HG03457 (cell line): ENCODE measurements around the gene LAT.

Experiments
- ATAC-seq: cut with Tn5 transposase; IDR thresholded peaks from one replicate; pipeline ENCODE4 v1.9.1; 2021; ENCODE audit warnings: moderate number of reproducible peaks; ENCODE audit not compliant: unreplicated experiment

The LAT gene

DNA sequence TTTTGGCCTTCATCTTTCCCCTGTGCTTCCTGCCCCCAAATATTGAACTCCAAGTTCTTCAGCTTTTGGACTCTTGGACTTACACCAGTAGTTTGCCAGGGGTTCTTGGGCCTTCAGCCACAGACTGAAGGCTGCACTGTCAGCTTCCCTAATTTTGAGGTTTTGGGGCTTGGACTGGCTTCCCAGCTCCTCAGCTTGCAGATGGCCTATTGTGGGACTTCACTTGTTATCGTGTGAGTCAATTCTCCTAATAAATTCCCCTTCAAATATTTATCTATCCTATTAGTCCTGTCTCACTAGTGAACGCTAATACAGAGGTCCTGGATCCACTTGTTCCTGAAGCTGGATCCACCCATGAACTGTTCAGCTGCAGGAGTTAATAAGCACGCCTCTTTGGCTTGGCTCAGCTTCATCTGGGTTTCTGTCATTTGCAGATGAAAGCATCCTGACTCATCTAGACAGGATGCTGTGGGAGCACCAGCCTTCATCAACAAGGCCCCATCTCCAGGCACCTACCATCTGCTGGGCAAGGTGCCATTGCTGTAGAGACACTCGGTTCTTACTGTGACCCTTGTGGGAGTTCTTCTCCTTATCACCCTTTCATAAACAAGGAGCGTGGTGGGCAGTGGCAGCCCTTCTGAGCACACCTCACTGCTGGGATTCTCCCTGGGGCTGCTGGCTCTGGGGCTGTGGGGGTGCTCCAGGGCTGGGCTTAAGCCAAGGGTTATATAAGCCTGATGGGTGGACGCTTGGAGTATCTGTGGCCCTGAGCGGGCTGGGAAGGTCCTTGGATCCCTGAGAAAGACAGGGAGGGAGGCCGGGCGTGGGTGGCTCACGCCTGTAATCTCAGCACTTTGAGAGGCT, 23.1 kb downstream of the LAT start:
- no peak for ATAC-seq

DNA sequence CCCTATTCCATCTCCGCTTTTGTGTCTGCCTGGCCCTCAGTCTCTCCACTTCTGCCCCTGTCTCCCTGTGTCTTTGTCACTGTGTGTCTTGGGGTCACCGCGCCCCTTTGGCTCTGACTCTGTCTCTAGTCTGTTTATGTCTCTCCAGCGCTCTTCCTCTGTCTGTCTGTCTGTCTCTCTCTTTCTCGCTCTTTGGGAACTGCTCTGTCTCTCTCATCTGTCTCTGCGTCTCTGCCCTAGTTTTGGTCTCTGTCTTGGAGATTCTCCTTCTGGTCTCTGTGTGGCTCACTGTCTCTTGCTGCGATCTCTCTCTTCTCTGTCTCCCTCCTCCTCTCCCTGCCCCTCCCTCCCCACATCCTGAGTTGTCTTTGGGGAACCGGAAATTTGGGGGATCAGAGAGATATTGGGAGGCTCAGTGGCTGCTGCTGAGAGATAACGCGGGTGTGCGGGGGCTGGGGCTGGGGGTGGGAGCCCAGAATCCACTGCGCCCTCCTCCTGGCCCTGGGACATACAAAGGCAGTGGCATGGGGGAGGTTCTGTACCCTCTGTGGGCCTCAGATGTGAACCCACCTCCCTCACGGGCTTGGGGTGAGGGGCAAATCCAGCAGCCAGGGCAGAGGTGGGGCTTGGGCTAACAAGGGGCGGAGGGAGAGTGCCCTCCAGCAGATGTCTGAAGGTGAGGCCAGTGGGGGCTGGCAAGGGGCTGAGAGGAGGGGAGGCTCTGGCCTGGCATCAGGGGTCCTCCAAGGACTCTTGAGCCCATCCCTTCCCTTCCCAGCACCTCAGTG, 24.4 kb downstream of the LAT start:
- ATAC-seq, result no peak

DNA sequence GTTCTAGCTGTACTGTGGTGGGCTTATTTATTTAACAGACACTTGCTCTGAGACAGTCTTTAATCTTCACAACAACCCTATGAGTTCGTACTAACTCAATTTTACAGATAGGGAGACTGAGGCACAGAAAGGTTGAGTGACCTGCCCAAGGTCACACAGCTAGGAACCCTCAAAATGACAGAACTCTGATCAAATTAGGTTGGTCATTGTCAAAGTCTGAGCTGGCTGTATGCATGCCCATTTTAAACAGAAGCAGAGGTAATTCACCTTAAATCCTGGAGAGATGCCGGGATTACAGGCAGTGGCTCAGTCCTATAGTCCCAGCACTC, 24.9 kb downstream of the LAT start:
- no peak for ATAC-seq

DNA sequence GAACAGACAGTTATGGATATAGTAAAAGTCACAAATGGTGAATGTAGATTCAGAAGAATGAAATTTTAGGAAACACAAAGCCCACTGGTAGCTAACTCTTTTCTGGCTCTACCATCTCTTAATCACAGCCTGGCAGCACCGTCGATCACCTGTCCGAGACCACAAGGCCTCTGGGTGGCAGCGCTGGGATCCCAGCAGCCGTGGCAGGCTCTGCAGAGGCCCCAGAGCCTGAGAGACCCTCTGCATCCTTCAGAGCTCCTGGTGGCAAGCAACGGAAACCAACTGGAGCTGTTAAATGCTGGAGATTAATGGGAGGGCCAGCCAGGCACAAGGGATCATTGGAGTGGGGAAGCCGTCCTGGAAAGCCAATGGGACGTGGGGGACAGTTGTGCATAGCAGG, 26.3 kb downstream of the LAT start:
- no peak for ATAC-seq

DNA sequence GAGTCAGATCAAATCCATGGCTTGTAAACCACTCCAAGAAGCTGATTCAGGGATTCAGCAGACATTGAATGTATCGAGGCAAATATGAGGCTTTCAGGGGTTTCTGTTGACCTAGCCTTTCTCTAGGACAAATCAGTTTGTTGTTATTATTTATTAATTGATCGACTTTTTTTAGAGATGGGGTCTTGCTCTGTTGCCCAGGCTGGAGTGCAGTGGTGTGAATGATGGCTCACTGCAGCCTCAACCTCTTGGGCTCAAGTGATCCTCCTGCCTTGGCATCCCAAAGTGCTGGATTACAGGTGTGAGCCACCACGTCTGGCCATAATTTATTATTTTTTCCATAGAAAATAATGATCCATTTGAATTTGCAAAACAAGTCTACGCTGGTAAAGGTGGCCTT, 27.0 kb downstream of the LAT start:
- ATAC-seq, result no peak

DNA sequence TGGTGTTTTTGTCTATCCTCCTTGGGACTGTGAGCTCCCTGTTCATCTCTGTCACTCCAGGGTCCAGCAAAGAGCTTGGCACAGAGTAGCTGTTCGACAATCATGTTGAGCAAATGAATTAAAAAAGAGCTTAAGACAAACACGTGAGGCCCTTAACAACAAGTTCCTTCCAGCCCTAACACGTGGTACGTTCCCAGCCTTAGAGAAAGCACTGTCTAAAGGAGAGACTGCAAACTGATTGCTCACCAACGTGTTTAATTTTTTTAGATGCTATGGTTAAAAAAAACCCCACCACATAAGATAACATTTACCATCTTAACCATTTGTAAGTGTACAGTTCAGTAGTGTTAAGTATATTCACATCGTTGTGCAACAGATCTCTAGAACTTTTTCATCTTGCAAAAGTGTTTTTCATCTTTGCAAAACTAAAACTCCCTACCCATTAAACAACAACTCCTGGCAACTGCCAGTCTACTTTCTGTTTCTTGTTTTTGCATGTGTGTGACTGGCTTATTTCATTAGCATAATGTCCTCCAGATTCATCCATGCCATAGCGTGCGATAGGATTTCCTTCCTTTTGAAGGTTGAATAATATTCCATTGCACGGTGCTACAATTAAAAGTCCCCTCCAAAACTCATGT, 28.2 kb downstream of the LAT start:
- no peak for ATAC-seq

DNA sequence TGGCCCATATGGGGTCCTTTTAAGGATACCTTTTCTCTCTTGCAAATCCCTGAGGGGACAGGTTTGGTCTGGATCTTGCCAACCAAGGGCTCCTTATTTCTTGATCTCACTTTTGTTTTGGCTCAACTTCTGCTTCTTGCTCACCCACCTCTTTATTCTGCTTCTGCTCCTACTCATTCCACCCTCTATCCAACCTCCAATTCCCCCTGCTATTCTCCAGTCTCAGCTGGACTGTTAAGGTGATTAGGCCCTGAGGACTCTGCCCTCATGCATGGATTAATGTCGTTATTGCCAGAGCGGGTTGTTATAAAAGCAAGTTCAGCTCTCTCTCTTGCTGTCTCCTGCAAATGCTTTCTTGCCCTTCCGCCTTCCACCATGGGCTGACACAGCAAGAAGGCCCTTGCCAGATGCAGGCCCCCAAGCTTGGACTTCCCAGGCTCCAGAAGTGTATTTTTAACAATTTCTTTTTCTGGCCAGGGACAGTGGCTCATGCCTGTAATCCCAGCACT, 29.8 kb downstream of the LAT start:
- no peak for ATAC-seq

DNA sequence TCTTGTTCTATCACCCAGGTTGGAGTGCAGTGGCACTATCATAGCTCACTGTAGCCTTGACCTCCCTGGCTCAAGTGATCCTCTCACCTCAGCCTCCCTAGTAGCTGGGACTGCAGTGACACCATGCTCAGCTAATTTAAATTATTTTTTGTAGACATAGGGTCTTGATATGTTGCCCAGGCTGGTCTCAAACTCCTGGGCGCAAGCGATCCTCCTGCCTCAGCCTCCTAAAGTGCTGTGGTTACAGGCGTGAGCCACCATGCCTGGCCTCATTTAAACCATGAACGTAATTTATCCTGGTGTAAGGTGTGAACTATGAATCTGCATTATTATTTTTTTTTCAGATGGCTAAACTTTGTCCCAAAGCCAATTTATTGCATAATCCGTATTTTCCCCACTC, 37.3 kb downstream of the LAT start:
- ATAC-seq, result no peak

DNA sequence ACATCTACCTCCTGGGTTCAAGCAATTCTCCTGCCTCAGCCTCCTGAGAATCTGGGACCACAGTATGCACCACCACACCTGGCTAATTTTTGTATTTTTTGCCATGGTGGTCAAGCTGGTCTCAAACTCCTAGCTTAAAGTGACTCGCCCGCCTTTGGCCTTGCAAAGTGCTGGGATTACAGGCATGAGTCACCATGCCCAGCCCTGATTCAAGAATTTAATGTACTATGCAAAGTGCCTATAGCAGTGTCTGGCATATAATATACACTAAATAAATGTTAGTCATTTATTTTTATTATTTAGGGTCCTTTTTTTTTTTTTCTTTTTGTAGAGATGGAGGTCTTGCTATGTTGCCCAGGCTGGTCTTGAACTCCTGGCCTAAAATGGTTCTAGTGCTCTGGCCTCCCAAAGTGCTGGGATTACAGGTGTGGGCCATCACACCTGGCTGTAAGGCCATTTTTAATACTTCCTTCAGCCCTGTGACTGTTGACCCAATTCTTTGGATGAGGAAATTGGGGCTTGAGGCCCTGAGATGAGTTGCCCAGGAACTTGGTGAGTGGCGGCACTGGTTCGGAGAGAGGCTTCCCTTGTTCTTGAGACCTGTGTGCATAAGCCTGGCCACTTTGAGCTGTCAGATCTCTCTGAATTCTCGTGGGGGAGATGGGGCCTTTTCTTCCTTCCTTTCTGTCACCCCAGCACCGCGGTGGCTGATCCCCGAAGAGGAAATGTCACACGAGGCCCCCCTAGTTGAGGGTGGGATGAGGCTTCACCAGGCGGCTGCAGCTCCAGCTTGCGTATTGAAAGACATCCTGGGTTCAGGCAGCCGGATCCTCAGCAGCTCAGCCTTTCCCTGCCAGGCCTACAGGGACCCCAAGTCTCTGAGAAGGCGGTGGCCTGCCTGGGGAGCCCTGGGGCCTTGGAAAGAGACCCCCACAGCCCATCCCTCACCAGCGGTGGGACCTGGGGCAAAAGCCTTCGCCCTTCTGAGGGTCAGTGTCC, 38.7 kb downstream of the LAT start:
- ATAC-seq, result no peak

DNA sequence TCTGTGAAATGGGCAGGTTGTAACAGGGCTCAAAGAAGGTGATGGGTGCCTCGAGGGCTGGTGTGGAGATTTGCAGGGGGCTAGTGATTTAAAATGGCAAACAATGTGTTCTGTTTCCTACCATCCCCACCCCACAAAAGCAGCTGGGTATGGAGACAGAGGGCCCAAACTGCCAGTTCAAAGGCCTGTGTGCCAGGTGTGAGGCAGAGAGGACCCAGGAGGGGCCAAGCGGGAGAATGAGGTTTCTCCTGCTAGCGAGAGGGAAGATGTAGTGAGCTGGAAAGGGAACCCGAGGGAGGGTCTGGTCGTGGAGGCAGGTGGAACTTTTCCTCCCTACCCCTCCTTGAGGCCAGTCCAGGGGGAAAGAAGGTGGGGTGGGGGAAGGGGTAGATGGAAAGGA, 39.4 kb downstream of the LAT start:
- ATAC-seq, result no peak

DNA sequence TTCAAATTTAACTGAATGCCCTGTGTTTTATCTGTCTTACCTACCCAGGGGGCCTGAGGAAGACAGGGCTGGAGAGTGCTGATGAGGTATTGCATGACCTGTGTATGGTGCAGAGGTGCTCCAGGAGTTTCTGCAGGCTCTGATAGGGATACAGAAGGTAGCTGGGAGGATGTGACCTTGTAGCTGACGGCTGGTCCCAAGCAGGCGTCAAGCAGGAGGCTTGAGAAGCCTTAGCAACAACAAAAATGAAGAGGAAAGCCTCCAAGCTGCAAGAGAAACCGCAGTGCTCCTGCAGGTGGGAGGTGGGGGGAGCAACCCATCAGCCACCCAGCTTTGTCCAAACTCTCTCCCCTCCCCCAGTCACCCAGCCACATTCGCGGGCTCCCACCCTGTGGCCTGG, 40.4 kb downstream of the LAT start:
- no peak for ATAC-seq

DNA sequence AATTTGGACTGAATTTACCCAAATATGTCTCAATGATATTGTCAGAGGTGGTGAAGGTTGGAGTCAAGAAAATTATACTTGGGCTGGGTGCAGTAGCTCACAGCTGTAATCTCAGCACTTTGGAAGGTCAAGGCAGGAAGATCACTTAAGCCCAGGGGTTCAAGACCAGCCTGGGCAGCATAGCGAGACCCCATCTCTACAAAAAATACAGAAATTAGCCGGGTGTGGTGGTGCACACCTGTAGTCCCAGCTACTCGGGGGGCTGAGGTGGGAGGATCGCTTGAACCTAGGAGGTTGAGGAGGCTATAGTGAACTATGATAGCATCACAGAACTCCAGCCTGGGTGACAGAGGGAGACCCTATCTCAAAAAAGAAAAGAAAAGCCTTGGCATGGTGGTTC, 40.9 kb downstream of the LAT start:
- ATAC-seq, result no peak

DNA sequence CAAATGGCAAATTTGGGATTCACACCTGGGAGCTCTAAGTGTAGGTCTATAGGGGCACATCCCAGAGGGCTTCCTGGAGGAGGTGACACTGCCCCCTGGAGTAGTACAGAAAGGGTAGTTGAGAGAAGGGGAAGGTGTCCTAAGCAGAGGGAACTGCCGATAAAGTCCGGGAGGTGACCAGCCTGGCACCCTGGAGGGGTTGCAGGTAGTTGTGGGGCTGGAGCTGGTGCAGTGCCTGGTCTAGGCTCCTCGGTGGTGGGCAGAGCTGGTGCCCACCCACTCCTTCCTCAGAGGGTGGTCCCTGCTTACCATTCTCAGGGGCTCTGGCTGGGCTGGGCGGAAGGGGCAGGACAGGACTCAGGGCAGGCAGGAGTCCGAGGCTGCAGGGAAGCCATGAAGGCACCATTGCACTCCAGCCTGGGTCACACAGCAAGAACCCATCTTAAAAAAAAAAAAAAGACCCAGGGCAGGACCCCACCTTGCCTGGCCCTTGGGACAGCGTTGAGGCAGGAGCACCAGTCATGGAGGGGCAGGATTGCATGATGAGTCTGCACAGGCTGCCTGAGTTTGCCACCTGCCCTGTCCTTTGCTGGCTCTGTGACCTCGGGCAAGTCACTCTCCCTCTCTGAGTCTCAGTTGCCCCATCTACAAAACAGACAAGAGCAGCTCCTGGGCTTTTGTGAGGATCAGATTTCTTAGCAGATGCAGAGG, 43.8 kb downstream of the LAT start:
- no peak for ATAC-seq

DNA sequence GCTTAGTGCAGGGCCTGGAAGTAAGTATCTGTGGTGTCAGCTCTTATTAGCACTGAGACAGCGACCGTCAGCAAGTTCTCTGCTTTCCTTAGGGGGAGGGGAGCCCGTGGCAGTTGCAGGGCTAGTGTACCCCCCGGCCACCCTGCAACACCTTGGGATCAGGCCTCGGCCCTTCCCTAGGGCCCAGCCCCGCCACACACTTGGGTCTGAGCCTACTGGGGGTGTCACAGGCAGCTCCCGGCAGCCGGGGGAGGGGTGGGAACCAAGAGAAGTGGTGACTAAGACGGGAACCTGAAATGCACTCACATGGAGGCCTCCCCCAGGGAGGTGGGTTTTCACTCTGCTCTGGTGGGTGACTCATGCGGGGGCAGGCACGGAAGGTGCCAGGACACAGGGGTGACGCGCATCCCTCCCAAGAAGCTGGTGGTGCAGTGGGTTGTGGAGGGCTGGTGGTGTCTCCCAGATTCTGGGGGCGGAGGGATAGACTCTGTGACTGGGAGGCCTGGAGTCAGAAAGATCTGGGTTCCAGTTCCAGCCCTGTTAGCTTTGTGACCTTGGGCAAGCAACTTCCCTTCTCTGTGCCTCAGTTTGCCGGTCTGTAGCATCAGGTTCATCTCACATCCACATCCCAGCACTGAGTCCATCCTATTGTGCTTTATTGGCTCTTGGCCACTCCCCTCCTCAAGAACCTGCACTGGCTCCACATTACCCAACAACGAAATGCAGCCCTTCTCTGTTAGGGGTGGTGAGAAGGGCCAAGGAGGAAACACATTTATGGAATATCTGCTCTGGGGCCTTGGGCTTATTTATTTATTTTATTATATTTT, 44.5 kb downstream of the LAT start:
- no peak for ATAC-seq

DNA sequence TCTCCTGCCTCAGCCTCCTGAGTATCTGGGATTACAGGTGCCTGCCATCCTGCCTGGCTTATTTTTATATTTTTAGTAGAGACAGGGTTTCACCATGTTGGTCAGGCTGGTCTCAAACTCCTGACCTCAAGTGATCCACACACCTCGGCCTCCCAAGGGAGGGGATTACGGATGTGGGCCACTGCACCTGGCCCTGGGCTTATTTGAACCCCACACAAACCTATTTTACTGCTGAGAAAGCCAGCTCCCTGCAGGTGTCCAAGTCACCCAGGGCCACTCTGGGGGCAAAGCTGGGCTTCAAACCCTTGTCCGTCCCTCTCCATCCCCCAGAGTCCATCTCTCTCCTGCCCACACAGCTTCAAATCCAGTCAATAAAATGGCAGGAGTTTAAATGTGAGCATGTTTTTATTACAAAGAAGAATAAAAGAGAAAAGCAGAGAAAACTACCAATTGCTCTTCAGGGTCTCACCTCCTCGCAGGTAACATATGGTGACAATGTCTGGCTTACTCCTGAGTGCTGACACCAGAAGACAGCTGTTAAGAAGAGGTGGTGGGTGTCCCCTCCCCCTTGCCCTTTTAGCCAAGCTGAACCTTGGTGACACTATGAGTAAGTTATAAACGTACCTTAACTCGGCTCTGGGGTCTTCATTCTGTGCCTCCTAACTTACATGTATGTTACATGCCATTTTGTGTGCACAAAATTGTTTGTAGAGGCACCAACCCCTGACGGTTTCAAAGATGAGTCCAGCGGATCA, 45.4 kb downstream of the LAT start:
- no peak for ATAC-seq
